Left cardiac atrium (tissue), 4 donors: Measurements from ENCODE around the gene PDGFA. TPM values are rescaled to one million over a fixed set of nuclear protein-coding genes. Genes with fewer than 3 reads are reported as not detected.

Experiments
- ATAC-seq, 2 donors: fragments of 200-7000 bp; cut with Tn5 transposase; one replicate each; pipeline ENCODE4 v1.9.1; 2020; ENCODE audit warnings: mild to moderate bottlenecking in 2 of 2, moderate library complexity in 2 of 2
- DNase-seq: peaks from one replicate; pipeline ENCODE4 v3.0.0-alpha.2; 2020
- intact Hi-C, 2 donors: fragments of 100-400 bp; cut with DNase I; formaldehyde crosslinking; loops; one replicate each; pipeline versions ENCODE4 v1.14.1 to v1.15.1; 2022 to 2023
- total RNA-seq, 2 donors: library from RNA; stranded (reverse); fragmentation: NEBNext Ultra II Directional; extraction: Animal tissue kit (Norgen Biotek cat#: 25700); gene quantifications; one replicate each; pipeline ENCODE4 v1.2.1, GENCODE V29; 2021
- donor health status: DM: no; HTN: yes; CAD: no.
- donor health status: DM: no; HTN: yes; CAD: no; lungs with severe emphysema.
- donor health status: DM: yes; HTN: yes; CAD: no.
- donor health status: Dilated cardiomyopathy.

PDGFA gene
- total RNA-seq, 2 donors from 2014 or later: 27.5 to 33.9 TPM

GRCh38 chr7:459584-460373 lies 59.9 kb downstream of the PDGFA start:
- ATAC-seq (no peak), DNase-seq (no peak)
- intact Hi-C loops: no loop called here

DNA sequence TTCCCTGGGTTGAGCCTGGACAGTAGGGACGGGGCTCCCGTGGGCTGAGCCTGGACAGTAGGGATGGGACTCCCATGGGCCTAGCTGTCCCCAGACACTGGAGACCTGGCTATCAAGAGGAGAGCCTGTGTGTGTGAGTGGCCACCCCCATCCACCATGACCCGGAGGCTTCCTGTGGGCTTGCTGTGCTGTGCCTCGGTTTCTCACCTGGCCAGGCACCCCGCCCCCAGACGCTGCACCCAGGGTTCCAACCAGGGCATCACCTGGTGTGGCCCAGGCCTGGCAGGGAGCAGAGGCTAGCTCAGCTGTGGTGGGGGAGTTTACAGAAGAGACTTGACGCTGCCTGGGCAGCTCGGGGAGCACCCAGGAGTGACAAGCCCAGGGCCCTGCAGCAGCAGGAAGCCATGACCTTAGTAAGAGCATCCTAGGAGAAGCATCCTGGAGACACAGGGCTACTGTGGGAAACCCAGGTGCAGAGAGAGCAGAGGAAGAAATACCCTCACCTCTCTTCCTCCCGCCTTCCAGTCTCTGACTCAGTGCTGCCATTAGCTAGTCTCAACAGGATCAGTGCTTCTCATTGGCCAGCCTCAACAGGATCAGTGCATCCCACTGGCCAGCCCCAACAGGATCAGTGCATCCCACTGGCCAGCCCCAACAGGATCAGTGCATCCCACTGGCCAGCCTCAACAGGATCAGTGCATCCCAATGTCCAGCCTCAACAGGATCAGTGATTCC lies 61.0 kb downstream of the PDGFA start:
- intact Hi-C loops: no loop called here
- ATAC-seq: no peak
- no peak for DNase-seq

- ATAC-seq (no peak), DNase-seq (no peak)
- intact Hi-C loops: no loop called here
Measured at GRCh38 chr7:457814-458510, 61.7 kb downstream of the PDGFA start.

DNA sequence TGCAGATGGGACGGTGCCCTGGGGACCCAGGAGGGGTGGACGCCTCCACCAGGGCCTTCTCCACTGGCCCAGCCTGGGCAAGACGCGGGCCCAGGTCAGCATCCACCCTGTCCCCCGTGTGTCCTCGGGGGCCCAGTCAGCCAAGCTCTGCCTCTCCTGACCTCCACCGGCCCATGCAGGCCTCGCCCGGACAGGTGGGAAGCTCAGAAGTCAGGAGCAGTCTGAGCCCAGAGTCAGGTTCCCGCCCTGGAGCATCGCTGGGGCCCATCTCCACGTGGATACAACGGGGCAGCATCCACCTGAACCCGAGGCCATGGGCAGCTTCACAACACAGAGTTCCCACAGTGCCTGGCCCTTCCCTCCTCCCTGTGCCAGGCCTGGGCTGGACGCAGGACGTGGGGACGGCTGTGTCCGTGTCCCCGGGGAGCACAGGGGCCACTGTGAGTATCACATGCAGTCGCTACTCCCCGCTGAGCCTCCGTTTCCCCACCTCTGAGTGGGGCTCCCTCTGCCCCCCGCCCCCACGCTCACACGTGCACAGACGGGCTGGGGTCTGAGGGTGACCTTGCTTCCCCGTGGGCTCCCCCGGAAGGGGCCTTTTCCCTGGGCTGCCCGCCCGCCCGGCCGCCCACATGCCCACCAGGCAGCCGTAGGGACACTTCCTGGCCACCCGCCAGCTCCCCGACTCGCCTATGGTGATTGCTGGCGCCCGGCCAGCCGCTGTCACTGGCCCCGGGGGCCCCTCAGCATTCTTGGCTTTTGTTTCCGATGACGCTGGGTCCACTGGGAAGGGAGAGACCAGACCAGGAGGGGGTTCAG lies 64.3 kb downstream of the PDGFA start:
- peak; percentile 27 to 42 for ATAC-seq
- intact Hi-C loops: no loop called here

GRCh38 chr7:454356-455109 lies 65.1 kb downstream of the PDGFA start:
- ATAC-seq (no peak), DNase-seq (peak; percentile 10)
- intact Hi-C loops: no loop called here

More for the DNA sequence above, 64.3 kb downstream of the PDGFA start:
- peak; percentile 83 for DNase-seq

- intact Hi-C loops: no loop called here
- DNase-seq (peak; percentile 5), ATAC-seq (no peak)
Measured at GRCh38 chr7:453597-454306, 65.9 kb downstream of the PDGFA start.

GRCh38 chr7:452791-453455 lies 66.7 kb downstream of the PDGFA start:
- DNase-seq (no peak), ATAC-seq (no peak)
- intact Hi-C loops: no loop called here

GRCh38 chr7:452226-452751 lies 67.4 kb downstream of the PDGFA start:
- ATAC-seq (peak; percentile 43 to 68), DNase-seq (no peak)
- intact Hi-C loops: no loop called here

DNA sequence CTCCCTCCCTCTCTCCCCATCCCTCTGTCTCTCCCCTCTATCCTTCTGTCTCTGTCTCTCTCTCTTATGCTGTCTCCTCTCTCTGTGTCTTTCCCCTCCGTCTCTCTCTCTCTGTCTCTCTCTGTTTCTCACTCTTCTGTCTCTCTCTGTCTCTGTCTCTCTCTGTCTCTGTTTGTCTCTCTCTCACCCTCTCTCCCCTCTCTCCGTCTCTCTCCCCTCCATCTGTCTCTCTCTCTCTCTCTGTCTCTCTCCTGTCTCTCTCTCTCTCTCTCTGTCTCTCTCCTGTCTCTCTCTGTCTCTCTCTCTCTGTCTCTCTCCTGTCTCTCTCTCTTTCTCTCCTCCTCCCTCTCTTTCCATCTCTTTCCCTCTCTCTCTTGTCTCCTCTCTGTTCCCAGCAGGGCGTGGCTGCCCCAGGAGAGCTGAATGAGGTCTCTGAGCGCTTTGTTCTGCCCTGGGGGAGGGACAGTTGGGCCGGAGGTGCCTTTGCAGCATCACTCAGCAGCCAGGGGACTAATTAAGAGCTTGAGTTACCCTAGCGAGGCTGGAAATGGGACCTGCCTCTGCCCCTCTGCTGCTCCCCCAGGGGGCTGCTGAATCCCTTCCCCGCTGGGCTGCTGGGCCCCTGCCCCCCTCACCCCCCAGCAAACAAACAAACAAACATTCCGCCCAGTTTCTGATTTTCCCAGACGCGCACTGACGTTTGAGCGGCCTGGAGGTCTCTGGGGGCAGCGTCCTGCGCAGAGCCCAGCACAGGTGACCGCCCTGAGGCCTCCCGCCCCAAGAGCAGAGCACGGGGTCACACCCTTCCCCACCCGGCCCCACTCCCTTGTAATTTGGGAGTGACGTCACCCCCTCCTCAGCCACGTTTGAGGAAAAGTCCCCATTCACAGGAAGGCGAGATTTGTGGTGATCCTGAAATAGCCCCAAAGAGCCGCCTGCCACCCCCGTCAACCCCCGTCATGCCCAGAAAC lies 68.1 kb downstream of the PDGFA start:
- ATAC-seq (no peak), DNase-seq (no peak)
- intact Hi-C loops: no loop called here

DNA sequence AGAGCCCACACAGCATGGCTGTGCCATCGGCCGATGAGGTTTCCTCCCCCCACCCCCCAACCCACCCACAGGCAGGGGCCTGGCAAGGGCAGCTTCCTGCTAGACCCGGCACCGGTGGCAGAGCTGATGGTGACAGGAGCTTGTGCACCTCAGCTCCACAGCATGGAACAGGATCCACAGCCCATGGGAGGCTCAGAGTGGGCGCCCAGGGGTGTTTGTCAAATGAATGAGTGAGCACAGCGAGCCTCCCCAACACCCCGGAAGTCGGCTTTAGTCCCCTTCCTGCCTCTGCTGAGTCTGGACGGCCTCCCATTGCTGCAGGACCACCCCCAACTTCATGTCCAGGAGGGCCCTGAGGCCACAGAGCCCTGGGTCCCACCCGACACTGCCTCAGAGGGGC lies 68.9 kb downstream of the PDGFA start:
- DNase-seq: no peak
- no peak for ATAC-seq
- intact Hi-C loops: no loop called here

GRCh38 chr7:450036-450435 lies 69.6 kb downstream of the PDGFA start:
- ATAC-seq: no peak
- intact Hi-C loops: no loop called here
- DNase-seq: no peak

- intact Hi-C loops: no loop called here
- ATAC-seq: no peak
Measured at GRCh38 chr7:449324-450019, 70.2 kb downstream of the PDGFA start.

GRCh38 chr7:447523-447922 lies 72.1 kb downstream of the PDGFA start:
- intact Hi-C loops: no loop called here
- ATAC-seq (no peak), DNase-seq (no peak)

More at GRCh38 chr7:449324-450019, 70.2 kb downstream of the PDGFA start:
- no peak for DNase-seq
